ENCODE results near the gene MRPS34.
"Not testable (repeated sequence)": the region's sequence is repeated elsewhere in the genome, so short reads cannot be mapped to it uniquely, and the experiment has no call there.

The MRPS34 gene

DNA sequence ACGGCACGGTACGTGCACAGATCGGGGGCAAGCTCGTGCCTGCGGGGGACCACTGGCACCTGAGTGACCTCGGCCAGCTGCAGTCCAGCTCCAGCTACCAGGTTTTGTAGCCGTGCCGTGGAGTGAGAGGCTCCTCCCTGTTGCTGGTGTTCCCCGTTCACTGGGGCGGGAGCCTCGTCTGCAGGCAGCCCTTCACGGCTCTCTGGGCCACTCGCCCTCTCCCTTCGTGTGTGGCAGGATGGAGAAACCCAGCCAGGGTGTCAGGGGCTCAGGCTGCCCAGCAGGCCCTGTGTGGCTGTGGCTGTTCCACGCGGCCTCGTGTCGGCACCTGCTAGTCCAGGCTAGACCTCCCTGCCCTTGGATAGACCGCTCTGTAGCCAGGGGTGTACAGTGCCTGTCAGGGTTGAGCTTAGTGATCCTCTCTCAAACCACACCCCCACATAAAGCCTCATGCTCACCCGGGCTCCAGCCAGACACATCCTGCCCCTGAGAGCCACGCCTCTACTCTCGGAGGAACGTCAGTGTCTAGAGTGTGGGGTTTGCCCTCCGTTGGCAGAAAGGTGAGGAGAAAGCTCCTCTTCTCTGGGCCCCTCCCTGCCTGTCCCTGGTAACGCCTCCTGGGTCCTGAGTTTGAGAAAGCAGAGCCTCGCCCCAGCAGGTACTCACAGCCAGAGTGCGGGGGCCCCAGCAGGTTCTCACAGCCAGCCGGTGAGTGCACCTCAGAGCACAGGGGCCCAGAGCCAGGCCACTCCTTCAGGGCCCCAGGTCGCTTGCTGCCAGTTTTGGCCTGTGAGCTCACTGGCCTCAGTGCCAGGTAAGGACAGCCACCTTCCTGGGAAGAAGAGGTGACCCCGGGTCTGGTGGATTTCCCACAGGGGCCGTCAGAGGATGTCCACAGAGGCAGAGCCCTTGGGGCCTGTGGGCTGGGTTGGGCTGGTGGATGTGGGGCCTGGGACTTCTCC, 29.3 kb downstream of the MRPS34 start:
- H3K27ac ChIP-seq = no peak overlapping the region
- TF ChIP-seq CTCF (conservative IDR thresholded peaks at IDR 0.05) = no peak

DNA sequence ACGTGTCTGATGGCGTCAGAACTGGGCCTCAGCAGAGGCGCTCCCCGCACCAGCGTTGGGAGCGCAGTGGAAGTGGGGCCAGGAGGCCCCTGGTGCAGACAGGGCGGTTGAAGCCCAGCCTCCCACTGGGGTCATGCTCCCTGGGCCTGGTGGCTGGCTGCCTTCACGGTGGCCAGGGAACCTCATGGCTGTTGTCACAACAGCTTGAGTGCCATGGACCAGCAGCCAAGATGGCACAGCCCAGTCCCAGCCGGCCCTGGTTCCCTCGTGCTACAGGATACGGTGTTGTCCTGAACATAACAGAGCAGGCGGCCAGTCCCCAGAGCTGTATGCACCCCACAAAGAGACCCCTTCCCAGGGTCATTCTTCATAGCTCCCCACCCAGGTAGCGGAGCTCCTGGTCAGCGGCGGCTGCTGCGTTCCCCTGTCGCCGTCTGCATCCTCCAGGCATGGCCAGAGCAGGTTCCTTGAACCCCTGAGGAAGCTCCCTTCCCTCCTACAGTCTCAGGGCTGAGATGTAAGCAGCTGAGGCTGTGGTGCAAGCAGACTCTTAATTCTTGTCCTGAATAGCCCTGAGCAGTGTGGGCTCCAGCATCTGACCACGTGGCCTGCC, 31.3 kb downstream of the MRPS34 start:
- no peak overlapping the region for H3K27ac ChIP-seq
- no peak for TF ChIP-seq CTCF (conservative IDR thresholded peaks at IDR 0.05)

DNA sequence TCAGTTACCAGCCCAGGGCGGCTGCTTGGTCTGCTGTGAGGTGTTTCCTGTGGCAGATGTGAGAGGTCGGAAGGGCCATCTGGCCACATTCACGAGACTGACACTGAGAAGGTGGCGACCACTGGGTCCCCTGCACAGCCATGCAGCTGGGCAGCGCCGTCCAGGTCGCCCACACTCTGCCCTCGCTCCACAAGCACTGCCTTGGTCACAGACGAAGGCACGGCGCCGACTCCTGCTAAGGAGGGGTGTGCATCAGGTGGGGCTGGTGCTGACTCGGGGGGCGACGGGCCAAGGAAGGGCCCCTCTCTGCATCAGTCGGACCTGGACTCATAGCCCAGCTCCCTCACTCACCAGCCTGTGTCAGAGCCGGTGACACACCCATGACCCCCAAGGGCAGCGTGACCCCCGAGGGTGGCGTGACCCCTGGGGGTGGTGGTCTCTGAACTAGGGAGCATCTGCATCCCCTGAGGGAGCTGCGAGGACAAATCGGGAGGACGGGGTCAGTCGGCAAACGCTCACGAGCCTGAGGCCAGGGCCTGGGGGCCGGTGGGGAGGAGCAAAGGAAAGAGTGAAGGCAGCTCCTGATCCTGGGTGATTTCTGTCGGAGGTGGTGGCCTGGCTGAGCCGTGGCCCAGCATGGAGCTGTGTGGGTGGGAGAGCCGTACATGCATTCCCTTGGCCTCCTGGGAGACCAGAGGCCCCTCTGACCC, 32.0 kb downstream of the MRPS34 start:
- H3K27ac ChIP-seq = no peak overlapping the region
- no peak for TF ChIP-seq CTCF (conservative IDR thresholded peaks at IDR 0.05)

GRCh38 chr16:1740234-1740633, 32.7 kb downstream of the MRPS34 start:
- no peak overlapping the region for H3K27ac ChIP-seq
- no peak for TF ChIP-seq CTCF (conservative IDR thresholded peaks at IDR 0.05)

DNA sequence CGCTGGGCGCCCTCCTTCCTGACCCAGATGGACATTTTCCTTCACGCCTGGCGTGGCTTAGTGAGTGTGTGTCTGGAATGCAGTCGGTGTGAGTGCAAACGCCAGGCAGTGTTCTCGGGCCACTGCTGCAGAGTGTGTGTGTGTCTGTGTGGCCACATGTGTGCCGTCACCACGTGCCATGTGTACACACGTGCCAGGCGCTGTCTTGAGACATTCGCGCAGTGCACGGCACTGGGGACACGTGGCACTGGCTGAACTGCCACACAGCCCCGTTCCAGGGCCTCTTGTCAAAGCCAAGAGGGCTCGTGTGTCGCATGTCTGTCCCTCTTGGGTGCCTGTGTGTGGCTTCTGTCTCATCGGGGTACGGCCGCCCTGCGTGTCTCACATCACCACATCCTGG, 38.1 kb downstream of the MRPS34 start:
- TF ChIP-seq CTCF (conservative IDR thresholded peaks at IDR 0.05) = no peak
- no peak overlapping the region for H3K27ac ChIP-seq

GRCh38 chr16:1734123-1734522, 38.8 kb downstream of the MRPS34 start:
- TF ChIP-seq CTCF (conservative IDR thresholded peaks at IDR 0.05) = no peak
- H3K27ac ChIP-seq = no peak overlapping the region

- H3K27ac ChIP-seq = not testable (repeated sequence)
Measured at GRCh38 chr16:1732551-1732987, 40.4 kb downstream of the MRPS34 start.

Data from VCaP (cell line).